Measurements from ENCODE around the gene NCOA3. TPM values are rescaled to one million over a fixed set of nuclear protein-coding genes. Genes with fewer than 3 reads are reported as not detected.

The NCOA3 gene
- total RNA-seq, 1 donor from 2014 or later: 45.9 TPM

DNA sequence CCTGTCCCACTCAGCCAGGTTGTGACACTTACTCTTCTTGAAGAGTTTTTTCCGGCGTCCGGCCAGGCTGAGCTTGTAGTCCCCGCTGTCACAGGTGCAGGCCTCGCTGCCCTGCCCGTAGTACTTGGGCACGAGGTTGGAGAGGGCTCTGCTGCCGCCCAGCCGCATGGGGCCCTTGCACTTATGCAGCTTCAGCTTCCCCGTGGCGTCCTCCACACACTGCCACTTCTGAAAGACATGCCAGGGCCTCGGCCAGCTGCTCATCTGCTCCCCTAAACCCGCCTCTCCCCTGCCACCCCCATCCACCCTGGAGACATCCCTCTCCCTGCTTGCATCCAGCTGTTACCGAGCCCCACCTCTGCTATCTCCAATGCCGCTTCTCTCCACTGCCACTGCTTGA lies 170.5 kb downstream of the NCOA3 start:
- H3K27ac Mint-ChIP-seq: no peak overlapping the region

DNA sequence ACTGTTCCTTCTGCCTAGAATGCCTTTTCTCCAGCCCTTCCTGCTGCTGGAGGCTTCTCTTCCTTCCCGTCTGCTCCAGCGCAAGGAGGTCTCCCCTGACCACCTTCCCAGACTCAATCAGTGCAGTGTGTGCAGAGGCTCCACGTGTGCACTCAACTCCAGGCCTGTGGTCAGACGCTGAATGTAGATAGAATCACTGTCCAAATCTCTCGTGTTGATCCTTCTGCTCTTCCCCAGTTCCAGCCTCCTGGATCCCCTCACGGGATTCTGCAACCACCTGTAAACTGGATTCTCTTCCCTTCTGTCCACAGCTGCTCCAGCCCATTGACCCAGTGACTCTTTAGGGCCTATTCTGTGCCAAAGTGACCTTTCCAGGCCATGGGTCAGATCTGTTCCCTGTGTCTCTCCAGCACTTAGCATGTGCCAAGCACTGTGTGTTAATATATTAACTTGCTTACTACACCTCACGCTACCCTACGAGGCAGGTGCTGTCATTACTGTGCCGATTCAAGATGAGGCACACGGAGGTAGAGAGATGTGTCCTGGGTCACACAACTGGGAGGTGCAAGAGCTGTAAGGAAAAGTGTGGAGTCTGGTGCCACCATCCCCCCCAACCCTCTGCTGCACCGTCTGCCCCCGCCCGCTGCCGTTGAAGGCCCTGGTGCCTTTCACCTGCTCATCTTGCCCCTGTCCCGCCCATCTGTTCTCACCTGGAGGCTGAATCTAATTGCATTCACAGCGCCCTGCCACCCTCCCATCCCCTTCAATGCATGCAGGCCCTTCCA lies 171.4 kb downstream of the NCOA3 start:
- H3K9me3 Mint-ChIP-seq: no peaks in the 10 kb centered on the region
- H3K27ac Mint-ChIP-seq: no peak overlapping the region
- no peak for DNase-seq (ENCODE audit: low spot score in 2 of 2, unreplicated experiment in 2 of 2)
- no peaks in the 10 kb centered on the region for H3K27me3 Mint-ChIP-seq (ENCODE audit: low read depth)
- H3K4me3 Mint-ChIP-seq: no peak overlapping the region
- peaks cover 4% of the 10 kb centered on the region for H3K36me3 Mint-ChIP-seq
- TF ChIP-seq, protein P1, sequence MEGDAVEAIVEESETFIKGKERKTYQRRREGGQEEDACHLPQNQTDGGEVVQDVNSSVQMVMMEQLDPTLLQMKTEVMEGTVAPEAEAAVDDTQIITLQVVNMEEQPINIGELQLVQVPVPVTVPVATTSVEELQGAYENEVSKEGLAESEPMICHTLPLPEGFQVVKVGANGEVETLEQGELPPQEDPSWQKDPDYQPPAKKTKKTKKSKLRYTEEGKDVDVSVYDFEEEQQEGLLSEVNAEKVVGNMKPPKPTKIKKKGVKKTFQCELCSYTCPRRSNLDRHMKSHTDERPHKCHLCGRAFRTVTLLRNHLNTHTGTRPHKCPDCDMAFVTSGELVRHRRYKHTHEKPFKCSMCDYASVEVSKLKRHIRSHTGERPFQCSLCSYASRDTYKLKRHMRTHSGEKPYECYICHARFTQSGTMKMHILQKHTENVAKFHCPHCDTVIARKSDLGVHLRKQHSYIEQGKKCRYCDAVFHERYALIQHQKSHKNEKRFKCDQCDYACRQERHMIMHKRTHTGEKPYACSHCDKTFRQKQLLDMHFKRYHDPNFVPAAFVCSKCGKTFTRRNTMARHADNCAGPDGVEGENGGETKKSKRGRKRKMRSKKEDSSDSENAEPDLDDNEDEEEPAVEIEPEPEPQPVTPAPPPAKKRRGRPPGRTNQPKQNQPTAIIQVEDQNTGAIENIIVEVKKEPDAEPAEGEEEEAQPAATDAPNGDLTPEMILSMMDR (IDR thresholded peaks at IDR 0.05; ENCODE audit: unreplicated experiment): no peak
- H3K4me1 Mint-ChIP-seq: peaks cover 2% of the 10 kb centered on the region

More for the DNA sequence above, 170.5 kb downstream of the NCOA3 start:
- no peak overlapping the region for H3K4me3 Mint-ChIP-seq
- no peaks in the 10 kb centered on the region for H3K27me3 Mint-ChIP-seq (ENCODE audit: low read depth)
- H3K9me3 Mint-ChIP-seq: no peaks in the 10 kb centered on the region
- TF ChIP-seq, protein P1 (IDR thresholded peaks at IDR 0.05; ENCODE audit: unreplicated experiment): no peak
- H3K4me1 Mint-ChIP-seq: no peaks in the 10 kb centered on the region
- peaks cover 4% of the 10 kb centered on the region for H3K36me3 Mint-ChIP-seq
- DNase-seq (ENCODE audit: low spot score in 2 of 2, unreplicated experiment in 2 of 2): no peak

DNA sequence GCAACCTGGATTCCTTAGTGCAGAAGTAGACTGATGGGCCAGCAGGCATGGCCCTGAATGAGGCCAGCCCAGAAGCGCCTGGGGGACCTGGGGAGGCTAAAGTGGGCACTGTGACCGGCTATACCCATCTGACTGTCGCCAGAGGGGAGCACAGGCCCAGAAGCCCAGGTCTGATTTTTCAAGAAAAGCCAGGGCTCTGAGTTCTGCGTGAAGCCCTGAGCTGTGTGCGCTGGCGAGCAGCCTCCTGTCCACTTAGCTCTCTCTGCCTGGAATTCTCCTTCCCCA lies 171.9 kb downstream of the NCOA3 start:
- no peaks in the 10 kb centered on the region for H3K27me3 Mint-ChIP-seq (ENCODE audit: low read depth)
- no peak overlapping the region for H3K4me3 Mint-ChIP-seq
- no peak overlapping the region for H3K27ac Mint-ChIP-seq
- DNase-seq (ENCODE audit: low spot score in 2 of 2, unreplicated experiment in 2 of 2): no peak
- H3K36me3 Mint-ChIP-seq: peaks cover 4% of the 10 kb centered on the region
- peaks cover 2% of the 10 kb centered on the region for H3K4me1 Mint-ChIP-seq
- H3K9me3 Mint-ChIP-seq: no peaks in the 10 kb centered on the region
- TF ChIP-seq, protein P1 (IDR thresholded peaks at IDR 0.05; ENCODE audit: unreplicated experiment): no peak

DNA sequence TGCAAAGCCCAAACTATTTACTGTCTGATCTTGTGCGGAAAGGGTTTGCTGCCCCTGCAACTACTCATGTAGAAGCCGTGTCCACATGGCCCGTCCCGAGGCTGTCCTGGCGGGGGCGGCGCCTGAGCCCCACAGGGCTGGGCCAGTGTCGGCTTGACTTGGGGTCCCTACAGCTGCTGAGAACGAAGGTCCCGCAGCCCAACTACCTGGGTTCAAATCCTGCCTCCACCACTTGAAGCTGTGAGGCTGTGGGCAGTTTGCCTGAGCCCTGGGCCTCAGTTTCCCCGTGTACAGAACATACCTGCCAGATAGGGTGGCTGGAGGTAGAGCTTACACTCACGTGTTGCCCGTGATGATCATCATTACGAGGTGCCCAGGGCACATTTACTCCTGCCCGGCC lies 172.5 kb downstream of the NCOA3 start:
- H3K27ac Mint-ChIP-seq: no peak overlapping the region
- TF ChIP-seq, protein P1 (IDR thresholded peaks at IDR 0.05; ENCODE audit: unreplicated experiment): no peak
- DNase-seq (ENCODE audit: low spot score in 2 of 2, unreplicated experiment in 2 of 2): no peak
- H3K36me3 Mint-ChIP-seq: peaks cover 1% of the 10 kb centered on the region
- no peaks in the 10 kb centered on the region for H3K27me3 Mint-ChIP-seq (ENCODE audit: low read depth)
- H3K4me1 Mint-ChIP-seq: peaks cover 2% of the 10 kb centered on the region
- H3K4me3 Mint-ChIP-seq: no peak overlapping the region
- no peaks in the 10 kb centered on the region for H3K9me3 Mint-ChIP-seq

DNA sequence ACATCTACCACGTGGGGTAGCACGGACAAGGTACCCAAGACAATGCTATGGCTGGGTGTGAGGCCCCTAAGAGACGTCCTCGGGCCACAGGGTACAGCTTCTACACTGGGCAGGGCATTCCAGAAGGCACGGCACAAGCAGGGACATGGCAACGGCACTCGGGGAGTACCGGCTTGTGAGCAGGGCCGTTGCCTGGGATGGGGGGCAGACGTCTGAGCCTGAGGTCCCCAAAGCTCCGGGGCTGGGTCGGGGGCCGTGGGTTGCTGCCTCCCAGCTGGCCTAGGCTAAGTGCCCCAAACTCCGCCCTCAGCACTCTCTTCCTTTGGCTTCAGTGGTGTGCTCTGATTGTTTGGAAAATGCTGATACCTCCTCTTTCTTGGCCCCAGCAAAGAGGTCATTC lies 173.0 kb downstream of the NCOA3 start:
- H3K9me3 Mint-ChIP-seq: no peaks in the 10 kb centered on the region
- no peak overlapping the region for H3K27ac Mint-ChIP-seq
- no peak overlapping the region for H3K4me3 Mint-ChIP-seq
- TF ChIP-seq, protein P1 (IDR thresholded peaks at IDR 0.05; ENCODE audit: unreplicated experiment): no peak
- DNase-seq (ENCODE audit: low spot score in 2 of 2, unreplicated experiment in 2 of 2): no peak
- no peaks in the 10 kb centered on the region for H3K27me3 Mint-ChIP-seq (ENCODE audit: low read depth)
- peaks cover 2% of the 10 kb centered on the region for H3K4me1 Mint-ChIP-seq
- peaks cover 2% of the 10 kb centered on the region for H3K36me3 Mint-ChIP-seq
